RWPE2 (cell line): Measurements from ENCODE around the gene USP7.

Source experiments
- ATAC-seq: fragments of 200-7000 bp; cut with Tn5 transposase; 3 replicates; pipeline ENCODE4 v1.9.1; 2021; ENCODE audit warnings: low read depth
- DNase-seq: peaks from one replicate; pipeline ENCODE4 v3.0.0-alpha.2; 2020; ENCODE audit warnings: low spot score
- H3K27ac ChIP-seq: fragments of 450-650 bp; 2 replicates; pipeline ENCODE4 v1.5.1; 2017; ENCODE audit warnings: mild to moderate bottlenecking; ENCODE audit not compliant: poor library complexity, severe bottlenecking
- H3K27me3 ChIP-seq: fragments of 250-450 bp; sonication (Bioruptor Pico); 2 replicates; pipeline ENCODE4 v1.5.1; 2021; ENCODE audit warnings: mild to moderate bottlenecking, moderate library complexity; ENCODE audit not compliant: insufficient read depth, poor library complexity, severe bottlenecking
- H3K36me3 ChIP-seq: fragments of 250-450 bp; sonication (Bioruptor Pico); 2 replicates; pipeline ENCODE4 v1.5.1; 2020; ENCODE audit warnings: low read depth, mild to moderate bottlenecking, moderate library complexity
- H3K4me1 ChIP-seq: fragments of 250-450 bp; sonication (Bioruptor Pico); 2 replicates; pipeline ENCODE4 v1.5.1; 2021; ENCODE audit warnings: mild to moderate bottlenecking, moderate library complexity; ENCODE audit not compliant: insufficient read depth, poor library complexity, severe bottlenecking
- H3K4me3 ChIP-seq: fragments of 250-450 bp; sonication (Bioruptor Pico); 2 replicates; pipeline ENCODE4 v1.5.1; 2021; ENCODE audit warnings: mild to moderate bottlenecking, moderate library complexity; ENCODE audit not compliant: severe bottlenecking
- H3K9me3 ChIP-seq: fragments of 250-450 bp; sonication (Bioruptor Pico); 2 replicates; pipeline ENCODE4 v1.5.1; 2021; ENCODE audit warnings: mild to moderate bottlenecking, moderate library complexity; ENCODE audit not compliant: severe bottlenecking
- TF ChIP-seq, protein P1 (sequence below): fragments of 450-650 bp; IDR thresholded peaks from one replicate; pipeline ENCODE4 v1.5.1; 2017; ENCODE audit warnings: mild to moderate bottlenecking, moderate library complexity; ENCODE audit not compliant: poor library complexity, severe bottlenecking

Gene USP7

DNA sequence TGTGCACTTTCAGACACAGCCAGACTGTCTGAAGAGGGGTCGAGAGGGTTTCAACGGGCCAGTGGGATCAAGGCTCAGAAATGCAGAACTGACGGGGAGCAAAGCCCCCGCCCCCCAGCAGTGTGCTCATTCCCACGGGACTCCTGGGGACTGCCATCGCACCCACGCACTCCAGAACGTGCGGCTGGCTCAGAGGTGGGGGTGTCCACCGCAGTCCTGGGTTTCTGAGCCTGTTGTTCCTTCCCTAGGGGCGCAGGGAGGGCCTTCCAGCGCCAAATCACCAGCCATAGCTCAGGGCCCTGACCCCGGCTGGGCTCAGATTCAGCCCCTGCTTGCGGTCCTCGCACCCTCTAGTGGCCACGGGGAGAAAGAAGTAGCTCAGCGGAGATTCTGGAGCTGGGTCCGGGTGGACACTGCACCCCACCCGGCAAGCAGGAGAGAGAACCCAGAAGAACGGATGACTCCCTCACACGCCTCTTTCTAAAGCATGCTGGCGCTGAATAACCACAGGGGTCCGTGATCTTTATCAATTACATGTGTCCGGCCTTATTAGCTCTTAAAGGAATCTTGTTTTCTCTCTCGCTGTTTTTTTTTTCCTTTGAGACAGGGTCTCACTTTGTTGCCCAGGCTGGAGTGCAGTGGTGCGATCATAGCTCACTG, 45.0 kb upstream of the USP7 start:
- no peak overlapping the region for H3K27ac ChIP-seq
- no peaks in the 10 kb centered on the region for H3K4me1 ChIP-seq
- peak; percentile 92 for ATAC-seq
- DNase-seq = no peak
- no peak overlapping the region for H3K4me3 ChIP-seq
- no peaks in the 10 kb centered on the region for H3K27me3 ChIP-seq
- TF ChIP-seq, protein P1, sequence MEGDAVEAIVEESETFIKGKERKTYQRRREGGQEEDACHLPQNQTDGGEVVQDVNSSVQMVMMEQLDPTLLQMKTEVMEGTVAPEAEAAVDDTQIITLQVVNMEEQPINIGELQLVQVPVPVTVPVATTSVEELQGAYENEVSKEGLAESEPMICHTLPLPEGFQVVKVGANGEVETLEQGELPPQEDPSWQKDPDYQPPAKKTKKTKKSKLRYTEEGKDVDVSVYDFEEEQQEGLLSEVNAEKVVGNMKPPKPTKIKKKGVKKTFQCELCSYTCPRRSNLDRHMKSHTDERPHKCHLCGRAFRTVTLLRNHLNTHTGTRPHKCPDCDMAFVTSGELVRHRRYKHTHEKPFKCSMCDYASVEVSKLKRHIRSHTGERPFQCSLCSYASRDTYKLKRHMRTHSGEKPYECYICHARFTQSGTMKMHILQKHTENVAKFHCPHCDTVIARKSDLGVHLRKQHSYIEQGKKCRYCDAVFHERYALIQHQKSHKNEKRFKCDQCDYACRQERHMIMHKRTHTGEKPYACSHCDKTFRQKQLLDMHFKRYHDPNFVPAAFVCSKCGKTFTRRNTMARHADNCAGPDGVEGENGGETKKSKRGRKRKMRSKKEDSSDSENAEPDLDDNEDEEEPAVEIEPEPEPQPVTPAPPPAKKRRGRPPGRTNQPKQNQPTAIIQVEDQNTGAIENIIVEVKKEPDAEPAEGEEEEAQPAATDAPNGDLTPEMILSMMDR = peak; percentile 78
- H3K36me3 ChIP-seq = no peaks in the 10 kb centered on the region
- no peaks in the 10 kb centered on the region for H3K9me3 ChIP-seq

- no peaks in the 10 kb centered on the region for H3K4me1 ChIP-seq
- no peaks in the 10 kb centered on the region for H3K27me3 ChIP-seq
- TF ChIP-seq, protein P1 = no peak
- H3K36me3 ChIP-seq = no peaks in the 10 kb centered on the region
- H3K27ac ChIP-seq = no peak overlapping the region
- H3K9me3 ChIP-seq = no peaks in the 10 kb centered on the region
- H3K4me3 ChIP-seq = no peak overlapping the region
- no peak for ATAC-seq
- DNase-seq = no peak
Observed at GRCh38 chr16:9007177-9007794, 43.6 kb upstream of the USP7 start.

- H3K27me3 ChIP-seq = no peaks in the 10 kb centered on the region
- no peak overlapping the region for H3K27ac ChIP-seq
- no peak overlapping the region for H3K4me3 ChIP-seq
- H3K36me3 ChIP-seq = no peaks in the 10 kb centered on the region
- DNase-seq = no peak
- H3K9me3 ChIP-seq = no peaks in the 10 kb centered on the region
- no peaks in the 10 kb centered on the region for H3K4me1 ChIP-seq
- TF ChIP-seq, protein P1 = no peak
- ATAC-seq = no peak
Observed at GRCh38 chr16:9004183-9004582, 40.5 kb upstream of the USP7 start.

- H3K27ac ChIP-seq = no peak overlapping the region
- no peaks in the 10 kb centered on the region for H3K27me3 ChIP-seq
- H3K36me3 ChIP-seq = no peaks in the 10 kb centered on the region
- DNase-seq (no peak), ATAC-seq (no peak)
- no peaks in the 10 kb centered on the region for H3K4me1 ChIP-seq
- no peaks in the 10 kb centered on the region for H3K9me3 ChIP-seq
- no peak overlapping the region for H3K4me3 ChIP-seq
- TF ChIP-seq, protein P1 = no peak
Observed at GRCh38 chr16:9003763-9004162, 40.1 kb upstream of the USP7 start.

- Histone ChIP-seq H3K36me3 (no peaks in the 10 kb centered on the region), H3K4me1 (no peaks in the 10 kb centered on the region), H3K27me3 (no peaks in the 10 kb centered on the region), H3K27ac (no peak overlapping the region), H3K4me3 (no peak overlapping the region), H3K9me3 (no peaks in the 10 kb centered on the region)
- TF ChIP-seq, protein P1 = no peak
- ATAC-seq (no peak), DNase-seq (no peak)
Observed at GRCh38 chr16:9003322-9003721, 39.6 kb upstream of the USP7 start.
